GM19193 (cell line): ENCODE data around the gene NMUR1.

Source experiments
- POLR2A ChIP-seq: IDR thresholded peaks from 4 replicates; pipeline ENCODE4 v1.6.1; 2011; ENCODE audit not compliant: insufficient read depth, insufficient read length; ENCODE audit errors: extremely low read depth

The NMUR1 gene

DNA sequence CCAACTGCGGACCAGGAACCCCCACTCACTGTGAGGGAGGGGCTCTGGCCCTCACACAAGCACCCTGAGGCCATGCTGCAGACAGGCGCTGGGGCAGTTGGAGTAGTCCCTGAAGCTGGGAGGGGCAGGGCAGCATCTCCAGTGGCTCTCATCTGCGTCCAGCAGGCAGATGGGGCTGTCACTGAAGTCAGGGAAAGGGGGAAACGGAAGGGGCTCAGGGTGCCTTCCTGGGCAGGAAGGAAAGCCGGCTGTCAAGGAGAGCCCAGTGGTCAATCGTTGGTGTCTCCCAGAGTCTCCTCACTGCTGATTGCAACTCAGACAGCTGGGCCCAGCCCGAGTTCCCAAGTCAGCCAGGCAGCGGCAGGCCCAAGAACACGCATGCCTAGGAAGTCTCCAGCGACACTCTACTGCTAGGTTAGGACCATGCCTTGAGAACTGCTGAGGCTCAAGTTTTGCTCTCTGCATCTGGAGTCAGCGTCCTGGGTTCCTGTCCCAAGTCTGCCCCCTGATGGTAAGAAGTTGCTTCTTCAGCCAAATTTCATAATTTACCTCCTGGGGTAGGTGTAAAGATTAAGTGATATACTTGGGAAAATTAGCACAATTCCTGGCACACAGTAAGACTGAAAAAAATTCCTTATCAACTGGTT lies 27.4 kb upstream of the NMUR1 start:
- TF ChIP-seq POLR2A = no peak

DNA sequence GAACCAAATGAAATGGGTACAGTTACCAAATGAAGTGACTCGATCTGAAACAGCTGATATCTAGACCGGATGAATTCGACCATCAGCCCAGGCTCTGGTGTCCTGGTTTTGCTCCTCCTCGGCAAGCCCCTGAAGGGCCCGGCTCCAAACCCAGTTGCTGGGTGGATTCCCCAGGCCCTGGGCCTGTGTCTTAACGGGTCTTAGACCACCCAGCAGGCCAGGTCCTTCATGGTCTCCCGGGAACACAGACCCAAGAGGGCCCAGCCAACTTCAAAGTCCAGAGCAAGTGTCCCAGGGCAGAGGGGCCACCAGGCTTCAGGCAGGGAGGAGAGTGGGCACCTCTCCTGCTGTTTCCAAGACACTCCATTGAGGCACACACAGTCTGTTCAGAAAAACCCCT lies 26.7 kb upstream of the NMUR1 start:
- TF ChIP-seq POLR2A = no peak

DNA sequence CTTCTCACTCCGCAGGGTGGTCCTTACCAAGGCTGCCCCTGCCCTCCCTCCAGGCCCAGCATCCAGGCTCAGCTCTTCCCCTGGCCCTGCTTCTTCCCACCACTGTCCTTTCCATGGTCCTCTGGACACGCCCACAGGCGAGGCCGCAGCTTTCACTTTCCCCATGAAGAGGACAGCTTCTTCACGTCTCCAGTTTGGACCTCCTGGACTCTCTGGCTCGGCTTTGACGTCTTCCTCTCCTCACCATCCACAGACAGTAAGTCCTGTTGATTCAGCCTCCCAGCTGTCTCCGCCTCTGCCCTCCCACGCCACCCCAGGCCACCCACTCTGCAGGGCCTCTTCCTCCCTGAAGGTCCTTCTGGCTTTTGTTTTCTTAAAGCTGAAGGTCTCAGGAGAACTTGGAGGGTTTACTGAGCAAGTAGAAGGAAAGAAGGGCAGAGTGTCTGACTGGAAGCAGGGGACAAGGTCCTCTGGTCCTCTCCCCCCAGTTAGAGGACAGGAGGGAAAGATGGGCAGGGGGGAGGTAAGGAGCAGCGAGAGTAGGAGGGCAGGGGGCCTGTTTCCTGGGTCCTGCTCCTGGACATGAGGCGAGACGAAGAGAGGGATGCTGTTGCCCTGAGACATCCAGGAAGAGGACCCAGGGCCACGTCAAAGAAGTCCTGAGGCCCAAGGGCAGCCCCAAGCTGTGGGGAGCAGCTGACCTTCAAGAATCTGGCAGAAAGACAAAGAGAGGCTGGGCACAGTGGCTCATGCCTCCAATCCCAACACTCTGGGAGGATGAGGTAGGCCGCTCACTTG lies 24.7 kb upstream of the NMUR1 start:
- TF ChIP-seq POLR2A = no peak

DNA sequence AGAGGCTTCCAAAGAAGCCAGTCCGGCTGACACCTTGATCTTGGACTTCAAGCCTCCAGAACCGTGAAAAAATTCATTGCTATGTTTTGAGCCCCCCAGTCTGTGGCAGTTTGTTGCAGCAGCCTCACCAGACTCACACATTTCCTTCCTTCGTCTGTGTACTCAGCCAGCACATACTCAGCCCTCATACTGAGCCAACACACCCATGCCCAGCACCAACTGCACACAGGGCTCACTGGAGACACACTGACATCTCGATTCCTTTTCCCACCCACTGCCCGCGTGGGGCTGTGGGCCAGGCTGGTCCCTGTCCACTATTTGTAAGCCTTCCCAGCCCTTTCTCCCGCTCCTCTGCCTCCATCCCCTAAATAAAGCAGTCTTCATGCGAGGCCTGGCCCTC lies 24.1 kb upstream of the NMUR1 start:
- no peak for TF ChIP-seq POLR2A

DNA sequence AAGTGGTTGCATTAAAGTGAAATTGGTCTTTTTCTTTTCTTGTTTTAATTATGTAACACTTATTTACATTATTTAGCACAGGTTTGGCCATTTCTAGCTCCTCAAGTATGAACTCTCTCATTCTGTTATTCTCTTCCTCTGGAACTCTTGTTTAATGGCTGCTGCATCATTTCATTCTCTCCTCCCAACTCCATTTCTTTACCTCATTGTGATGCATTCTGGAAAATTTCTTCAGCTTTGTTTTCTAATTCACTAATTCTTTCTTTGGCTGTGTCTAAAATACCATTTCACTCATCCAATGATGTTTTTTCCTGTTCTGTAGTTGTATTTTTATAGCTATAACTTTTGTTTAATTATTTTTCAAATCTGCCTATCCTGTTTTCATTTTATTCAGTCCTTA lies 22.5 kb upstream of the NMUR1 start:
- no peak for TF ChIP-seq POLR2A

DNA sequence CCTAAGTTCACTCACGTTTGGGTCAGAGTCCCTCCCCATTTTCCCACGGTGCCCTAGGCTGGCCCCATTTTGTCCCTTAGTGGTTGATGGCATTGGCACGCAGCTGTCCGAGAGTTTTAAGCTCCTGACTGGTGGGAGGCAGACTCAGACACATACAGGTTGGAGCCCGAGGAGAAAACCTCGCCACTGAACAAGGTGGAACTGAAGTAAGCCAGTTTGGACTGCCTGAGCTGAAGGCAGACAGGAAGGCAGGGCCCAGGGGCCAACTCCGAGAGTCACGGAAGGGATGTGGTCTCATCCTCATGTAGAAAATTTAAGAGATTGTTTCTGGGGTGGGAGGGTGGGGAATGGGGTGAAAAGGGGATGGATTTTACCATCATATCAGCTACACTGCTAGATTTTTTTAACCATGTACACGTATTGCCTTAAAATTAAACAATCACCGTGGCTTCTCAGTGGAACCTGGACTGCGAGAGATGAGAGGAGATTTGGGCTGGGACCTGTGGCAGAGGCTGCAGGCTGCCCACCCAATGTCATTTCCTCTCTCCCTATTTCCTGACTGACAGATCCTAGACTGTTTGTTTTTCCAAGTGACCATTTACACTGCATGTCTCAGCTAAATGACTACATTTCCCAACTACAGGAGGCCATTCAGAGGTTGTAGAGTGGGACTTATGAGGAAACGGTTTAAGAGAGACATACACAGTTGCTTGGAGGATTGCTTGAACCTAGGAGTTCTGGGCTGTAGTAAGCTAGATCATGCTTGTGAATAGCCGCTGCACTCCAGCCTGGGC lies 19.4 kb upstream of the NMUR1 start:
- TF ChIP-seq POLR2A = no peak

DNA sequence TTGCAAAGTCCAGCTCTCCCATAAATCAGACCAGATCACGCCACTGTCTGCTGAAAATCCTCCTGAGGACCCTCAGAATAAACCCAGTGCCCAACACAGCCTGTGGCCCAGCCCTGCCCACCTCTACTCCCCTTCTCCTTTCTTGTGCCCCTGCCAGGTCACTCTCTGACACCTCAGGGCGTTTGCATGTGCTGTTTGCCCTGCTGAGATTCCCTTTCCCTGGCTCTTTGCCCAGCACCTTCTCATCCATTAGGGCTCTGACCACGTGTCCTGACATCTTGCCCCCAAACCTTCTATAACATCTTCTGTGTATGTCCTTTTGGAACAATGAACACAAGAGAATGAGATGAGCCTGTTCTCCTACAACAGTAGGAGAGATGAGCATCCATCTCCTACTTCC lies 18.5 kb upstream of the NMUR1 start:
- no peak for TF ChIP-seq POLR2A

DNA sequence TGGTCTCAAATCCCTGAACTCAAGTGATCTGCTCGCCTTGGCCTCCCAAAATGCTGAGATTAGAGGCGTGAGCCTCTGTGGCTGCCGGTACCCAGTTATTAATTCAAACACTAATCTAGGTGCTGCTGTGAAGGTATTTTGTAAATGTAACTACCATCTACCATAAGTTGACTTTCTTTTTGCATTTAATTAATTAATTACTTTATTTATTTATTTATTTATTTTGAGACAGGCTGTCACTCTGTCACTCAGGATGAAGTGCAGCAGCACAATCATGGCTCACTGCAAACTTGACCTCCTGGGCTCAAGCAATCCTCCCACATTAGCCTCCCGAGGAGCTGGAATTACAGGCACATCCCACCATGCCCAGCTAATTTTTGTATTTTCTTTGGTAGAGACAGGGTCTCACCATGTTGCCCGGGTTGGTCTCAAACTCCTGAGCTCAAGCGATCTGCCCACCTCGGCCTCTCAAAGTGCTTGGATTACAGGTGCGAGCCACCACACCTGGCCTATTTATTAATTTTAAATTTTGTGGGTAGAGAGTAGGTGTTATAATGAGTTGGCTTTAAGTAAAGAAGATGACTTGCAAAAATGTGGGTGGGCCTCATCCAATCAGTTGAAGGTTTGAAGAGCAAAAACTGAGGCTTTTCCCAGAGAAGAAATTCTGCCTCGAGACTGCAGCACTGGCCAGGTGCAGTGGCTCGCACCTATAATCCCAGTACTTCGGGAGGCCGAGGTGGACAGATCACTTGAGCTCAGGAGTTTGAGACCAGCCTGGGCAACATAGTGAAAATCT lies 17.3 kb upstream of the NMUR1 start:
- no peak for TF ChIP-seq POLR2A

DNA sequence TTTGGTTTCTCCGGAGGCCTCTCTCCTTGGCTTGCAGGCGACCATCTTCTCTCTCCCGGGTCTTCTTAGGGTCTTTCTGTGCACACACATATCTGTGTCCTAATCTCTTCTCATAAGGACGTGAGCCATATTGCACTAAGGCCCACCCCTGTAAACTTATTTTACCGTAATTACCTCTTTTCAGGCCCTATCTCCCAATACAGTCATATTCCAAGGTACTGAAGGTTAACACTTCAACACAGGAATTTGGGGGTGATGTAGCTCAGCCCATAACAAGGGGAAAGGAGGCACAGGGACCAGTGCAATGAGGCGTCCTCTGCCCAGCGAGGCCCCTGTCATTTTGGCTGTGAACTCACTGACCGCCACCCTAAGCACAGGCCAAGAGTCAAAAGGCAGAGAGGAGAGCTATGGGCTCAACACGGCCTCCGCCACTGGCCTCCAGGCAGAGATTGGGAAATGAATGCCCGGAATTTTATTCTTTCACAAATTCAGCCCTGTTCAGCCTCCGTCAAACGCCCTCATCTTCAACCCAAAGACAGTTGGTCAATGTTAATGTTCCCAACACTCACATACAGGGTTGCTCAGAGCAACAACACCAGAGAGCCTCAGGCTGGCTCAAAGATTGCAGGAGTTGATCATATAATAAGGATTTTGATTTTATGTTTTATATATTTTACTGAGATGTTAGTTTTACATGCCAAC lies 15.9 kb upstream of the NMUR1 start:
- TF ChIP-seq POLR2A = no peak

DNA sequence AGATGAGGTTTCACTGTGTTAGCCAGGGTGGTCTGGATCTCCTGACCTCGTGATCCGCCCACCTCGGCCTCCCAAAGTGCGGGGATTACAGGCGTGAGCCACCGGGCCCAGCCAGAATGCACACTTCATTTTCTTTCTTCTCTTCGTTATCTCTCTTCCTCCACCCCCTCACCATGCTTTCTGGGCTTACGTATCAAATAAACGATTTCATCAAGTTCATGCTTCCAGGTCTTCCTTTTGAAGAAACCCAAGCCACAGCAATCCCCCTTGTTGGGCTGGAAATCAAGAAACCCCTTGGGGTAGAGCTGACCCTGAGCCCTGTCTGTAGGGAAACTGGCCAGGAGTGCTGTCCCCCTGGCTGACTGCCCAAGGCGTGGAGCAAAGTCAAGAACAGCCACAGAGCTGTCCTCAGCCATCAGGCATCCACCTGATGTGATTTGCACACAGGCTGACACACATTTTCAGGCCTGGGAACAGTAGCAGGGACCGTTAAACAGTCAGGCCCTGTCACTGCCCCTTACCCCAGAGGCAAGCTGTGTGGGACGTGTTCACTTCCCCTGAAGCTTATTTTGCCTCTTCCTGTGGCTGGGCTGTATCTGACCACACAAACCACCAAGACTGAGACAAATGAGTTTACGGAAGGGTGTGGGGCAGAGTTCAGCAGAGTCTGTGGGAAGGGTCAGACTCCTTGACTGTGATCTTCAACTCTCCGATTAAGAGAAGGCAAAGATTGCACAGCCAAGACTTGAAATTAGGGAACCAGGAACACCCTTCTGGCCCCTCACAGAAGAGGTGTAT lies 15.1 kb upstream of the NMUR1 start:
- peak; percentile 63 for TF ChIP-seq POLR2A

DNA sequence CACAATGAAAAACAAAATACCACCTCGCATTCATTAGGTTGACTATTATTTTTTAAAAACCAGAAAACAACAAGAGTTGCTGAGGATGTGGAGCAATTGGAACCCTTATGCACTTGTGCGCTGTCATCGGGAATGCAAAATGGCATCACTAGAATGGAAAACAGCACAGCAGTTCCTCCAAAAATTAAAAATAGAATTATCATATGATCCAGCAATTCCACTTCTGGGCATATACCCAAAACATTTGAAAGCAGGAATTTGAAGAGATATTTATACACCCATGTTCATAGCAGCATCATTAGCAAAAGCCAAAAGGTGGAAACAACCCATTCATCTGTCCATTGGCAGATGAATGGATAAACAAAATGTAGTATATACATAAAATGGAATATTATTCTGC lies 11.9 kb upstream of the NMUR1 start:
- no peak for TF ChIP-seq POLR2A

DNA sequence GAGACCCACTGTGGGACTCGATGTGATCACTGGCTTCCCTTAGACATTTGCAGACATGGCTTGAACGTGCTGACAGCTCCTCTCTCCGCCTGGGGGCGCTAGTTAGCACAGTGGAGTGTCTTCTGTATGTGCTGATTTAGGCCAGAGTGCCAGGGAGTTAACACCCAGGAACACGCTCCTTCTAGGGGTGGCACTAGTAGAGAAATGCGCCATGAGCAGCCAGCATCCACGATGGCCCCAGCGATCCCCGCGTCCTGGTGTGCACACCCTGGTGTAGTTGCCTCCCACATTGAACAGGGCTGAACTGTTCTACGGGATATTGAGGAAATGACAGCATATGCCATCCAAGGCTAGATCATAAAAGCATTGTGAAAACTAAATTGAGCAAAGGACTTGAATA lies 11.4 kb upstream of the NMUR1 start:
- no peak for TF ChIP-seq POLR2A

DNA sequence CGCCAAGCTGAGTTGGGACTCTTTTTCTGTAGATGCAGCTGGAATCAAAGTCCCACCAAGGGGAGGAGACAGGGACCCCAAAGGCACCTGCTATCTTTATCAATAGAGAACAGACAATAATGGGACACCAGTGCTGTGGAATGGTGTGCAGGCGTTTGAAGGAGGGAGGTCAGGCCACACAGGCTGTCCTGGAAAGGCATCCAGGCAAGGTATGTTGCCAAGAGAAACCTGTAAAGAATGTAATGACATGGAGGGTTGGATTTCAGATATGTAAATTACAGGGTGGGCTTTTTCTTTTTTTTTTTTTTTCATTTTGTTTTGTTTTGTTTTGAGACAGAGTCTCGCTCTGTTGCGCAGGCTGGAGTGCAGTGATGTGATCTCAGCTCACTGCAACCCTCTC lies 9.7 kb upstream of the NMUR1 start:
- TF ChIP-seq POLR2A = no peak

DNA sequence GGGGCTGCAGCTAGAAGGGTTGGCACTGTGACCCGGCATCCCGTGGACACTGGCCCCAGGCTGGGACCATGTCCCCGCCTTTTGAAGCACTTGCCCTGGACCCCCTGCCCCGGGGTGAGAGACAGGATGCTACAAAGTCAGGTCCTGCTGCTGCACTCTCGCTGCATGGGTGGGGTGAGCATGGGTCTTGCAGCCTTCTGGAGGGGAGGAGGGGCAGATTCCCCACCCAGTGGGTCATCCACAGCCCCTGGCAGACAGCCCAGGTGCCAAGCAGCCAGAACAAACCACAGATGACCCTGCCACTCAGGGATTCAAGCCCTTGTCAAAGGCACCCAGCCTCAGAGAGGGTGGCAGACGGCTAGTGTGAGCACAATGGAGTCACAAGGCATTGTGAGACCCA lies 5.7 kb upstream of the NMUR1 start:
- TF ChIP-seq POLR2A = no peak

DNA sequence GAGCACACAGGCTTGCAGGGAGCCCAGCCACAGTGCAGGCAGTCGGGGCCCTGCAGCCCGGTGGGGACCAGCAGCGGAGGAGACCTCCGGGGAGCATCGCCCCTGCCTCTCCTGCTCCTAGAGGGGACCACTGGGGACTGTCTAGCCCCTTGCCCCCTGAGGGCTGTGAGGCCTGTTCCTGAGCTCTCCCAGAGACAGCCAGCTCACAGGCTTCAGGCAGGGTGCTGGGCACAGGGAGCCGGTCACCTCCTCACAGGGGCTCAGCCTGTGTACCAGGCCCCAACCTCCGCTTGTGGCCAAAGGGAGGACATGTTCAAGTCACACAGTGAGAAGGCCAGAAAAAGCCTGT lies 3.5 kb upstream of the NMUR1 start:
- TF ChIP-seq POLR2A = no peak
